ENCODE data around the gene MYL5. TPM values are rescaled to one million over a fixed set of nuclear protein-coding genes. Genes with fewer than 3 reads are reported as not detected.

The MYL5 gene
- total and polyA plus RNA-seq, 10 of the 15 experiments (the other 5 are each of a cell fraction or from before 2014, with no cell fraction given) = 1.2 to 13.8 (median 7.1) TPM

DNA sequence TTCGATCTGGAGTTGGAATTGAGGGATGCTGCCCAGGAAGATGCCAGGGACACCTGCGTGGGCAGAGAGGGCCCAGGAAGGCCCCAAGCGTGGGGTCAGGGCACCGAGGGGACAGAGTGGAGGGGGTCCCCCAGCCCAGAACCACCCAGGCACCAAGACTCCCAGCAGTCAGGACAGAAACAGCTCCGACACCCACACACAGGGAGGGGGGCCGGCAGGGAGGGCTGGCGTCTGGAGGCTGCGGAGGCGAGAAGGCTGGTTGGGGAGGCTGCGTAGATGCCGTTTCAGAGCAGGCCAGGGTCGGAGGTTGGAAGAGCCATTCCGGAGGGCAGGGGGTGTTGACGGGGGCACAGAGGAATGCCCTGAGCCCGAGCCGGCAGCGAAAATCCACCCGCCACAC is 23.9 kb upstream of the MYL5 start:
- Histone ChIP-seq H3K9ac (ENCODE audit: control insufficient read depth, insufficient read depth, low read length) (no peak overlapping the region), H3K36me3 (ENCODE audit: control insufficient read depth in 2 of 2, insufficient read depth in 2 of 2, low read length in 1 of 2) (no peaks in the 10 kb centered on the region), H3K4me2 (ENCODE audit: control insufficient read depth, insufficient read depth) (no peak overlapping the region), H3K4me1 (ENCODE audit: control insufficient read depth, insufficient read depth, low read length) (no peaks in the 10 kb centered on the region), H3K9me3 (replicated peaks; ENCODE audit: control insufficient read depth, insufficient read depth, low read length) (no peaks in the 10 kb centered on the region; the same call in 2 of the 3 replicates), H3K27me3 (replicated peaks in 1 of 2; ENCODE audit: control insufficient read depth in 2 of 2, insufficient read depth in 2 of 2, low read length in 1 of 2) (no peaks in the 10 kb centered on the region), H3K27ac (ENCODE audit: control insufficient read depth, insufficient read depth) (no peak overlapping the region), H3K4me3 (no peak overlapping the region), H3K79me2 (ENCODE audit: control insufficient read depth, insufficient read depth, low read length) (no peaks in the 10 kb centered on the region), H2AFZ (ENCODE audit: control insufficient read depth, low read depth, low read length) (no peak overlapping the region), H4K20me1 (ENCODE audit: control insufficient read depth, insufficient read depth) (no peaks in the 10 kb centered on the region)
- FAIRE-seq (no peak), DNase-seq (ENCODE audit: low read depth, low spot score) (no peak), ATAC-seq (no peak)
- ChIA-PET POLR2A (no interaction called here), CTCF (no interaction called here), RAD21 (ENCODE audit: unreplicated experiment) (no interaction called here), SMC1A (ENCODE audit: uncharacterized antibody, unreplicated experiment) (no interaction called here)
- intact Hi-C loops (cut with micrococcal nuclease; ENCODE audit: unreplicated experiment) = no loop called here
- no TSS peak for BruUV-seq (replicated peaks)
- in situ Hi-C loops (cut with MboI) = no loop called here
- 60% methylated on average over 18 of the region's 18 CpGs for WGBS (ENCODE audit: insufficient coverage, insufficient replicate concordance, low lambda C conversion rate, missing lambda C conversion rate)
- no peak for TF ChIP-seq MEF2A (IDR thresholded peaks at IDR 0.05; ENCODE audit: insufficient read depth, low read depth, low read length)
- TF ChIP-seq, protein P1, sequence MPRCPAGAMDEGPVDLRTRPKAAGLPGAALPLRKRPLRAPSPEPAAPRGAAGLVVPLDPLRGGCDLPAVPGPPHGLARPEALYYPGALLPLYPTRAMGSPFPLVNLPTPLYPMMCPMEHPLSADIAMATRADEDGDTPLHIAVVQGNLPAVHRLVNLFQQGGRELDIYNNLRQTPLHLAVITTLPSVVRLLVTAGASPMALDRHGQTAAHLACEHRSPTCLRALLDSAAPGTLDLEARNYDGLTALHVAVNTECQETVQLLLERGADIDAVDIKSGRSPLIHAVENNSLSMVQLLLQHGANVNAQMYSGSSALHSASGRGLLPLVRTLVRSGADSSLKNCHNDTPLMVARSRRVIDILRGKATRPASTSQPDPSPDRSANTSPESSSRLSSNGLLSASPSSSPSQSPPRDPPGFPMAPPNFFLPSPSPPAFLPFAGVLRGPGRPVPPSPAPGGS (IDR thresholded peaks at IDR 0.05; ENCODE audit: borderline replicate concordance, insufficient read depth, low read depth, low read length, poor library complexity, severe bottlenecking) = no peak

DNA sequence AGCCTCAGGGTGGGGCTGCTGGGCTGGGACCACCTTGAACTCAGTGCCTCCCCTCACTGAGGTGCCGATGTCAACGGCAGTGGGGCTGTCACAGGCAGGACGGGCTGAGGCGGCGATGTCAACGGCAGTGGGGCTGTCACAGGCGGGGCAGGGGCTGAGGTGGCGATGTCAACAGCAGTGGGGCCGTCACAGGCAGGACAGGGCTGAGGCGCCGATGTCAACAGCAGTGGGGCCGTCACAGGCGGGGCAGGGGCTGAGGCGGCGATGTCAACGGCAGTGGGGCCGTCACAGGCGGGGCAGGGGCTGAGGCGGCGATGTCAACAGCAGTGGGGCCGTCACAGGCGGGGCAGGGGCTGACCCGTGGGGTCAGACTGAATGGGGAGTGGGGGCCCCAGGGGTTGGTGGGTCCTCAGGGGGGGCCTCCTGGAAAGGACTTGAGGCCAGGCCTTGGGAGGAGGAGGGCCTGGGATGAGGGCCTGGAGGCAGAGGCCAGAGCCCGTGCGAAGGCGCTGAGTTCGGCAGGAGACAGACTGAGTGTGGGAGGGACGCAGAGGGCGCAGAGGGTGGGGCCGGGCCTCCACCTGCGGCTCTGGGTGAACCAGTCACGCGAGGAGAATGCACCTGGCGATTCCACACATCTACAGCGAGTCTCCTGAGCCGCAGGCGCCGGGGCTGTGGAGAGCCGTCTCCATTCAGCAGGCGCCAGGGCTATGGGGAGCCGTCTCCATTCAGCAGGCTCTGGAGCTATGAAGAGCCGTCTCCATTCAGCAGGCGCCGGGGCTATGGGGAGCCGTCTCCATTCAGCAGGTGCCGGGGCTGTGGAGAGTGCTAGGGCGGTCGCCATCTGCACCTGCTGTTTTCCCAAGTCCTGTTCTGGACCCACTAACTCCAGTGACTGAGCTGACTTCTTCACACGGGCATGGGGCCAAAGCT is 23.1 kb upstream of the MYL5 start:
- H3K36me3 ChIP-seq (ENCODE audit: control insufficient read depth in 2 of 2, insufficient read depth in 2 of 2, low read length in 1 of 2) = no peaks in the 10 kb centered on the region
- no peak overlapping the region for H3K4me2 ChIP-seq (ENCODE audit: control insufficient read depth, insufficient read depth)
- WGBS (ENCODE audit: insufficient coverage, insufficient replicate concordance, low lambda C conversion rate, missing lambda C conversion rate) = 67% methylated on average over 43 of the region's 49 CpGs
- H3K79me2 ChIP-seq (ENCODE audit: control insufficient read depth, insufficient read depth, low read length) = no peaks in the 10 kb centered on the region
- no peak overlapping the region for H3K4me3 ChIP-seq
- ChIA-PET RAD21 (ENCODE audit: unreplicated experiment) (no interaction called here), POLR2A (no interaction called here), SMC1A (ENCODE audit: uncharacterized antibody, unreplicated experiment) (no interaction called here), CTCF (interaction anchor here (0.6 kb wide), 1 partner anchor 905 kb away, joined by 3 read pairs; no protein-coding TSS in a partner anchor)
- H3K9me3 ChIP-seq (replicated peaks; ENCODE audit: control insufficient read depth, insufficient read depth, low read length) = no peaks in the 10 kb centered on the region; the same call in 2 of the 3 replicates
- BruUV-seq (replicated peaks) = no TSS peak
- ATAC-seq (no peak), FAIRE-seq (no peak), DNase-seq (ENCODE audit: low read depth, low spot score) (no peak)
- no peaks in the 10 kb centered on the region for H3K4me1 ChIP-seq (ENCODE audit: control insufficient read depth, insufficient read depth, low read length)
- H2AFZ ChIP-seq (ENCODE audit: control insufficient read depth, low read depth, low read length) = no peak overlapping the region
- in situ Hi-C loops (cut with MboI) = no loop called here
- H3K27me3 ChIP-seq (replicated peaks in 1 of 2; ENCODE audit: control insufficient read depth in 2 of 2, insufficient read depth in 2 of 2, low read length in 1 of 2) = no peaks in the 10 kb centered on the region
- no peak overlapping the region for H3K9ac ChIP-seq (ENCODE audit: control insufficient read depth, insufficient read depth, low read length)
- H4K20me1 ChIP-seq (ENCODE audit: control insufficient read depth, insufficient read depth) = no peaks in the 10 kb centered on the region
- H3K27ac ChIP-seq (ENCODE audit: control insufficient read depth, insufficient read depth) = no peak overlapping the region
- intact Hi-C loops (cut with micrococcal nuclease; ENCODE audit: unreplicated experiment) = no loop called here
- TF ChIP-seq, protein P2, sequence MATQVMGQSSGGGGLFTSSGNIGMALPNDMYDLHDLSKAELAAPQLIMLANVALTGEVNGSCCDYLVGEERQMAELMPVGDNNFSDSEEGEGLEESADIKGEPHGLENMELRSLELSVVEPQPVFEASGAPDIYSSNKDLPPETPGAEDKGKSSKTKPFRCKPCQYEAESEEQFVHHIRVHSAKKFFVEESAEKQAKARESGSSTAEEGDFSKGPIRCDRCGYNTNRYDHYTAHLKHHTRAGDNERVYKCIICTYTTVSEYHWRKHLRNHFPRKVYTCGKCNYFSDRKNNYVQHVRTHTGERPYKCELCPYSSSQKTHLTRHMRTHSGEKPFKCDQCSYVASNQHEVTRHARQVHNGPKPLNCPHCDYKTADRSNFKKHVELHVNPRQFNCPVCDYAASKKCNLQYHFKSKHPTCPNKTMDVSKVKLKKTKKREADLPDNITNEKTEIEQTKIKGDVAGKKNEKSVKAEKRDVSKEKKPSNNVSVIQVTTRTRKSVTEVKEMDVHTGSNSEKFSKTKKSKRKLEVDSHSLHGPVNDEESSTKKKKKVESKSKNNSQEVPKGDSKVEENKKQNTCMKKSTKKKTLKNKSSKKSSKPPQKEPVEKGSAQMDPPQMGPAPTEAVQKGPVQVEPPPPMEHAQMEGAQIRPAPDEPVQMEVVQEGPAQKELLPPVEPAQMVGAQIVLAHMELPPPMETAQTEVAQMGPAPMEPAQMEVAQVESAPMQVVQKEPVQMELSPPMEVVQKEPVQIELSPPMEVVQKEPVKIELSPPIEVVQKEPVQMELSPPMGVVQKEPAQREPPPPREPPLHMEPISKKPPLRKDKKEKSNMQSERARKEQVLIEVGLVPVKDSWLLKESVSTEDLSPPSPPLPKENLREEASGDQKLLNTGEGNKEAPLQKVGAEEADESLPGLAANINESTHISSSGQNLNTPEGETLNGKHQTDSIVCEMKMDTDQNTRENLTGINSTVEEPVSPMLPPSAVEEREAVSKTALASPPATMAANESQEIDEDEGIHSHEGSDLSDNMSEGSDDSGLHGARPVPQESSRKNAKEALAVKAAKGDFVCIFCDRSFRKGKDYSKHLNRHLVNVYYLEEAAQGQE (IDR thresholded peaks at IDR 0.05; ENCODE audit: low read depth, low read length) = no peak
- TF ChIP-seq, protein P3, sequence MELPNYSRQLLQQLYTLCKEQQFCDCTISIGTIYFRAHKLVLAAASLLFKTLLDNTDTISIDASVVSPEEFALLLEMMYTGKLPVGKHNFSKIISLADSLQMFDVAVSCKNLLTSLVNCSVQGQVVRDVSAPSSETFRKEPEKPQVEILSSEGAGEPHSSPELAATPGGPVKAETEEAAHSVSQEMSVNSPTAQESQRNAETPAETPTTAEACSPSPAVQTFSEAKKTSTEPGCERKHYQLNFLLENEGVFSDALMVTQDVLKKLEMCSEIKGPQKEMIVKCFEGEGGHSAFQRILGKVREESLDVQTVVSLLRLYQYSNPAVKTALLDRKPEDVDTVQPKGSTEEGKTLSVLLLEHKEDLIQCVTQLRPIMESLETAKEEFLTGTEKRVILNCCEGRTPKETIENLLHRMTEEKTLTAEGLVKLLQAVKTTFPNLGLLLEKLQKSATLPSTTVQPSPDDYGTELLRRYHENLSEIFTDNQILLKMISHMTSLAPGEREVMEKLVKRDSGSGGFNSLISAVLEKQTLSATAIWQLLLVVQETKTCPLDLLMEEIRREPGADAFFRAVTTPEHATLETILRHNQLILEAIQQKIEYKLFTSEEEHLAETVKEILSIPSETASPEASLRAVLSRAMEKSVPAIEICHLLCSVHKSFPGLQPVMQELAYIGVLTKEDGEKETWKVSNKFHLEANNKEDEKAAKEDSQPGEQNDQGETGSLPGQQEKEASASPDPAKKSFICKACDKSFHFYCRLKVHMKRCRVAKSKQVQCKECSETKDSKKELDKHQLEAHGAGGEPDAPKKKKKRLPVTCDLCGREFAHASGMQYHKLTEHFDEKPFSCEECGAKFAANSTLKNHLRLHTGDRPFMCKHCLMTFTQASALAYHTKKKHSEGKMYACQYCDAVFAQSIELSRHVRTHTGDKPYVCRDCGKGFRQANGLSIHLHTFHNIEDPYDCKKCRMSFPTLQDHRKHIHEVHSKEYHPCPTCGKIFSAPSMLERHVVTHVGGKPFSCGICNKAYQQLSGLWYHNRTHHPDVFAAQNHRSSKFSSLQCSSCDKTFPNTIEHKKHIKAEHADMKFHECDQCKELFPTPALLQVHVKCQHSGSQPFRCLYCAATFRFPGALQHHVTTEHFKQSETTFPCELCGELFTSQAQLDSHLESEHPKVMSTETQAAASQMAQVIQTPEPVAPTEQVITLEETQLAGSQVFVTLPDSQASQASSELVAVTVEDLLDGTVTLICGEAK (IDR thresholded peaks at IDR 0.05; ENCODE audit: borderline replicate concordance) = no peak

Data from GM12878 (cell line).